ENCODE data around the gene HEATR5A.
"Not testable (repeated sequence)": the region's sequence is repeated elsewhere in the genome, so short reads cannot be mapped to it uniquely, and the experiment has no call there.

Gene HEATR5A

GRCh38 chr14:31389946-31390345 is 30.4 kb downstream of the HEATR5A start:
- no peak for DNase-seq (ENCODE audit: low read depth in 2 of 2)

- no peak for DNase-seq (ENCODE audit: low read depth in 2 of 2)
Measured at GRCh38 chr14:31388687-31389413, 31.5 kb downstream of the HEATR5A start.

GRCh38 chr14:31387091-31387490 is 33.3 kb downstream of the HEATR5A start:
- DNase-seq (ENCODE audit: low read depth in 2 of 2) = no peak

- no peak for DNase-seq (ENCODE audit: low read depth in 2 of 2)
Measured at GRCh38 chr14:31386271-31386670, 34.1 kb downstream of the HEATR5A start.

GRCh38 chr14:31382221-31382620 is 38.1 kb downstream of the HEATR5A start:
- no peak for DNase-seq (ENCODE audit: low read depth in 2 of 2)

- DNase-seq (ENCODE audit: low read depth in 2 of 2) = no peak
Measured at GRCh38 chr14:31380106-31380505, 40.2 kb downstream of the HEATR5A start.

- DNase-seq (ENCODE audit: low read depth in 2 of 2) = not testable (repeated sequence)
Measured at GRCh38 chr14:31379125-31379947, 41.0 kb downstream of the HEATR5A start.

GRCh38 chr14:31377433-31377832 is 42.9 kb downstream of the HEATR5A start:
- no peak for DNase-seq (ENCODE audit: low read depth in 2 of 2)

- DNase-seq (ENCODE audit: low read depth in 2 of 2) = no peak
Measured at GRCh38 chr14:31371646-31372045, 48.7 kb downstream of the HEATR5A start.

GRCh38 chr14:31363331-31364073 is 56.8 kb downstream of the HEATR5A start:
- no peak for DNase-seq (ENCODE audit: low read depth in 2 of 2)

GRCh38 chr14:31362746-31363145 is 57.6 kb downstream of the HEATR5A start:
- DNase-seq (ENCODE audit: low read depth in 2 of 2) = no peak

- DNase-seq (ENCODE audit: low read depth in 2 of 2) = not testable (repeated sequence)
Measured at GRCh38 chr14:31361761-31362160, 58.6 kb downstream of the HEATR5A start.

GRCh38 chr14:31360919-31361662 is 59.3 kb downstream of the HEATR5A start:
- no peak for DNase-seq (ENCODE audit: low read depth in 2 of 2)

- no peak for DNase-seq (ENCODE audit: low read depth in 2 of 2)
Measured at GRCh38 chr14:31357279-31357678, 63.1 kb downstream of the HEATR5A start.

- no peak for DNase-seq (ENCODE audit: low read depth in 2 of 2)
Measured at GRCh38 chr14:31346097-31346496, 74.3 kb downstream of the HEATR5A start.

GRCh38 chr14:31341280-31341679 is 79.1 kb downstream of the HEATR5A start:
- no peak for DNase-seq (ENCODE audit: low read depth in 2 of 2)

GRCh38 chr14:31340297-31341063 is 79.9 kb downstream of the HEATR5A start:
- DNase-seq (ENCODE audit: low read depth in 2 of 2) = no peak

- no peak for DNase-seq (ENCODE audit: low read depth in 2 of 2)
Measured at GRCh38 chr14:31339743-31340142, 80.6 kb downstream of the HEATR5A start.

- no peak for DNase-seq (ENCODE audit: low read depth in 2 of 2)
Measured at GRCh38 chr14:31337331-31337730, 83.0 kb downstream of the HEATR5A start.

- no peak for DNase-seq (ENCODE audit: low read depth in 2 of 2)
Measured at GRCh38 chr14:31336646-31337045, 83.7 kb downstream of the HEATR5A start.

- not testable (repeated sequence) for DNase-seq (ENCODE audit: low read depth in 2 of 2)
Measured at GRCh38 chr14:31331395-31331794, 89.0 kb downstream of the HEATR5A start.

Measured in activated CD4-positive, alpha-beta T cell treated with anti-CD3 and anti-CD28 coated beads for 24 hours (primary cell).